ENCODE measurements around the gene GRB10.

DNA sequence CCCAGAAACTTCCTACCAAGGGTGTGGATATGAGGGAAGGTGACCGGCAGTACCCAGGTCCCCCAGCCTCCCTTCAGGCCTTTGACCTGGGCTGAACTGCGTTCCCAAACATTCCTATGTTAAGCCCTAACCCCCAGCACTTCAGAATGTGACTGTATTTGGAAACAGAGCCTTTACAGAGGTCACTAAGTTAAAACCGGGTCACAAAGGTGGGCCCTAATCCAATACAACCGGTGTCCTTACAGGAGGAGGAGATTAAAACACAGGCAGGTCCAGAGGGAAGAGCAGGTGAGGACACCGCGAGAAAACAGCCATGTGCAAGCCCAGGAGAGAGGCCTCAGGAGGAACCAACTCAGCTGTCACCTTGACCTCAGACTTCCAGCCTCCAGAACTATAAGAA lies 28.0 kb downstream of the GRB10 start:
- TF ChIP-seq CTCF (IDR thresholded peaks at IDR 0.05) (no peak), EZH2phosphoT487 (IDR thresholded peaks at IDR 0.05) (no peak)

Measured in neural progenitor cell (in vitro differentiated cells).